GM19438 (cell line): ENCODE data around the gene SLC6A8.
"Not testable (repeated sequence)": the region's sequence is repeated elsewhere in the genome, so short reads cannot be mapped to it uniquely, and the experiment has no call there.

Experiments
- ATAC-seq: cut with Tn5 transposase; IDR thresholded peaks from one replicate; pipeline ENCODE4 v1.9.1; 2021; ENCODE audit warnings: low read depth; ENCODE audit not compliant: unreplicated experiment

SLC6A8 gene

DNA sequence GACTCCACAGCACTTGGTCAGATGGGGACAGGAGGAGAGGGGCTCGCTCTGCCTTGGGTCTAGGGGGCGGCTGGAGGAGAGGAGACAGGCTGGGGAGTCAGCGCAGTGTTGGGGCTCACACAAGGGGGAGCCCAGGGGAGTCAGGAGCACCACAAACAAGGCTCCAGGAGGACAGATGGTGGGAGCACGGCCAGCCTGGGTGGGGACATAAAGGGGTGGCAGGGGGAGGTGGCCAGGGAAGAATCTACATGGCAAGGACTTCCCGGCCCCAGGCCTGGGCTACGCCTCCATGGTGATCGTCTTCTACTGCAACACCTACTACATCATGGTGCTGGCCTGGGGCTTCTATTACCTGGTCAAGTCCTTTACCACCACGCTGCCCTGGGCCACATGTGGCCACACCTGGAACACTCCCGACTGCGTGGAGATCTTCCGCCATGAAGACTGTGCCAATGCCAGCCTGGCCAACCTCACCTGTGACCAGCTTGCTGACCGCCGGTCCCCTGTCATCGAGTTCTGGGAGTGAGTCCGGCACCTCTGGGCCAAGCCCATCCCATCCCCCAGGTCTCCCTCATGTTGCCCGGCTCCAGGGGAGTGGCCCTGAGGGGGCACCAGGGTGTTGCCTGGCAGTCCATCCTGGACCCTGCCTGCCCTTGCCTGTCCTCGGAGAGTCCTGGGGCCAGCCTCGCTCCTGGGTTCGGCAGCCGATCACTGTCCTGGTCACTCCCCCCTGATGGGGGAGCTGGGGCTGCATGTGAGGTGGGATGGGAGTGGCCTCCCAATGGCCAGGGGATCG, 3.5 kb downstream of the SLC6A8 start:
- ATAC-seq, result not testable (repeated sequence)

DNA sequence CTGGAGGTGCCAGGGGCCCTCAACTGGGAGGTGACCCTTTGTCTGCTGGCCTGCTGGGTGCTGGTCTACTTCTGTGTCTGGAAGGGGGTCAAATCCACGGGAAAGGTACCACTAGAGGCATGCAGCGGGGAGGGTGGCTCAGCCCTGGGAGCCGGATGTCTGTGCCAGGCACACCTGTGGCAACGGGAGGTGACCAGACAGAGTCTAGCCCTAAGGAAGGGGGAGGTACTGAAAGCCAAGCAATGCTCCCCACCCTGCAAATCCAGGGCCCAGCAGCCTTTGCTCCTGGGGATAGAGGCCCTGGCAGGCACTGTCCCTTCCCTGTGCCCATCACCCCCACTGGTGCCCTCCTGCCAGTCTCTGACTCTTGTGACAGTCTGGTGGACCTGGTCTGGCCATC, 4.3 kb downstream of the SLC6A8 start:
- ATAC-seq, result no peak

DNA sequence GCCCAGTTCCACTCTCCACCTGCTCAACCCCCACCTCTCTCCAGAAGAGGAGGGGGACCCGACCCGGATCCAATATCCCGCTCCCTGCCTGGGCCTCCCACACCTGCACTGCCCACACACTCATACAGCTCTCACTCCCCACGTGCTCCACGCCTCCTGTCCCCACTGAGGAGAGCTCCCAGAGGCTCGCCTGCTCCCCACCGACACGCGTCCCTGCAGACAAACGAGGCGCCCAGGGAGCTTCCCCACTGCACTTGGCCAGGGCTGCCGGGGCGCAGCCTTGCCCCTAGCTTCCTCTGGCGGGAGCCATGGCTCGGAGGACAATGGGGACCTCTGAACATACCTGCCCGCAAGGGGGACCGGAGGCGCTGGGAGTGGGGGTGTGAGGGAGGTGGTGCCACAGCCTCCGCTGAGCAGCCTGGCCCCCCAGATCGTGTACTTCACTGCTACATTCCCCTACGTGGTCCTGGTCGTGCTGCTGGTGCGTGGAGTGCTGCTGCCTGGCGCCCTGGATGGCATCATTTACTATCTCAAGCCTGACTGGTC, 5.0 kb downstream of the SLC6A8 start:
- no peak for ATAC-seq

DNA sequence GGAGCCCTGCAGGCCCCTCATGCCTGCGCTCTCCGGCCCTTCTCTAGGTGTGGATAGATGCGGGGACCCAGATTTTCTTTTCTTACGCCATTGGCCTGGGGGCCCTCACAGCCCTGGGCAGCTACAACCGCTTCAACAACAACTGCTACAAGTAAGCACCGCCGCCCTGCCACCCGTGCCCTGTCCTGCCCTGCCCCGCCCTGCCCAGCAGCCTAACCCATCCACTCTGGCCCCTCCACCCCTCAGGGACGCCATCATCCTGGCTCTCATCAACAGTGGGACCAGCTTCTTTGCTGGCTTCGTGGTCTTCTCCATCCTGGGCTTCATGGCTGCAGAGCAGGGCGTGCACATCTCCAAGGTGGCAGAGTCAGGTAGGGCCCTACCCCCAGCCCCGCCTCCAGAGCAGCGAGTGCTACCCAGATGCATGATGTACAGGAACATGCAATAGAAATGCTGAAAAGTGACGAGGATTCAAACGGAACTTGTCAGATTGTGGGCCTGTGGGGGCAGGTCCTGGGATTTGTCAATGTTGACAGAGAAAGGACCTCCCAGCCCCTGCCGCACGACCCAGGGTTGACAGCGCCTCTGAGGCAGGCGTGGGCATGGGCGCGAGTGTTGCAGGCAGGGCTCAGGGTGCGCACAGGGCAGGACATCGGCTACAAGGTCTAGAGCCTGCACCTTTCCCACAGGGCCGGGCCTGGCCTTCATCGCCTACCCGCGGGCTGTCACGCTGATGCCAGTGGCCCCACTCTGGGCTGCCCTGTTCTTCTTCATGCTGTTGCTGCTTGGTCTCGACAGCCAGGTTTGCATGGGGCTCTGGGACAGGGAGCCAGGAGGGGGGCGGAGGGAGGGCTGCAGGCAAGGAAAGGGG, 5.7 kb downstream of the SLC6A8 start:
- ATAC-seq, result no peak

DNA sequence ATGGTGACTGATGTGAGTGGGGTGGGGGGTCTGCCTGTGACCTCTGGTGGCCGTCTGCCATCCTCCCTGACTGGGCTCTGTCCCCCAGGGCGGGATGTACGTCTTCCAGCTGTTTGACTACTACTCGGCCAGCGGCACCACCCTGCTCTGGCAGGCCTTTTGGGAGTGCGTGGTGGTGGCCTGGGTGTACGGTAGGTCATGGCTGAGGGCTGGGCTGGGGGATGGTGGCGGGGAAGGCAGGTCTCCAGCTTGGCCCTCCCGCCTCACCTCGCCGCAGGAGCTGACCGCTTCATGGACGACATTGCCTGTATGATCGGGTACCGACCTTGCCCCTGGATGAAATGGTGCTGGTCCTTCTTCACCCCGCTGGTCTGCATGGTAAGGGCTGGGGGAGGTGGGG, 6.5 kb downstream of the SLC6A8 start:
- not testable (repeated sequence) for ATAC-seq

DNA sequence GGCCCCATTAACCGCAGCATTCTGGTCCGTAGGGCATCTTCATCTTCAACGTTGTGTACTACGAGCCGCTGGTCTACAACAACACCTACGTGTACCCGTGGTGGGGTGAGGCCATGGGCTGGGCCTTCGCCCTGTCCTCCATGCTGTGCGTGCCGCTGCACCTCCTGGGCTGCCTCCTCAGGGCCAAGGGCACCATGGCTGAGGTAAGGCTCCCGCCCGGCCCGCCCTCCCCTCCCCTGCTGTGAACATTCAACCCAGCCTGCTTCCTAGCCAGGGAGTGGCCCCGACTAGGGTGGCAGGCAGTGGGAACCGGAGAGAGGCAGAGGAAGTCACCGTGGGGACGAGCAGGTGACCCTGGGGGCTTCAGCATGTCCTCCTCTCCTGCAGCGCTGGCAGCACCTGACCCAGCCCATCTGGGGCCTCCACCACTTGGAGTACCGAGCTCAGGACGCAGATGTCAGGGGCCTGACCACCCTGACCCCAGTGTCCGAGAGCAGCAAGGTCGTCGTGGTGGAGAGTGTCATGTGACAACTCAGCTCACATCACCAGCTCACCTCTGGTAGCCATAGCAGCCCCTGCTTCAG, 7.1 kb downstream of the SLC6A8 start:
- no peak for ATAC-seq

DNA sequence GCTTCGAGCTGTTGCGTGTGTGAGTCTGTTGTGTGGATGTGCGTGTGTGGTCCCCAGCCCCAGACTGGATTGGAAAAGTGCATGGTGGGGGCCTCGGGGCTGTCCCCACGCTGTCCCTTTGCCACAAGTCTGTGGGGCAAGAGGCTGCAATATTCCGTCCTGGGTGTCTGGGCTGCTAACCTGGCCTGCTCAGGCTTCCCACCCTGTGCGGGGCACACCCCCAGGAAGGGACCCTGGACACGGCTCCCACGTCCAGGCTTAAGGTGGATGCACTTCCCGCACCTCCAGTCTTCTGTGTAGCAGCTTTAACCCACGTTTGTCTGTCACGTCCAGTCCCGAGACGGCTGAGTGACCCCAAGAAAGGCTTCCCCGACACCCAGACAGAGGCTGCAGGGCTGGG, 8.4 kb downstream of the SLC6A8 start:
- no peak for ATAC-seq

DNA sequence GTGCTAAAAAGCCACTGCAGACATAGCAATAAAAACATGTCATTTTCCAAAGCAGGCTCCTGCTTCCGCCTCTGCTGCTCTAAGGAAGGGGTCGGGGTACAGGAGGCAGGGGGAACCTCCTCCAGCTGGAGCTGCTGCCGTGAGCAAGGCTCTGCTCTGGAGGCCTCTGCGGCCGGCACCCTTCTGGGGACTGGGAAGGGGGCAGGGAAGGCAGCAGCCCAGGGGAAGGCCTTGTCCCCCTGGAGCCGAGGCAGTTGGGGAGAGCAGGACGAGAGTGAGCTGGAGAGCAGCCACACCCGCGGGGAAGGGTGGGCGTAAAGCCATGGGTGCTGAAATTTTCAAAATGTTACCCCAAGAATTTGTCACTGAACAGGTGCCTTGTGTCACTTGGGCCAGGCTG, 8.8 kb downstream of the SLC6A8 start:
- ATAC-seq, result not testable (repeated sequence)

DNA sequence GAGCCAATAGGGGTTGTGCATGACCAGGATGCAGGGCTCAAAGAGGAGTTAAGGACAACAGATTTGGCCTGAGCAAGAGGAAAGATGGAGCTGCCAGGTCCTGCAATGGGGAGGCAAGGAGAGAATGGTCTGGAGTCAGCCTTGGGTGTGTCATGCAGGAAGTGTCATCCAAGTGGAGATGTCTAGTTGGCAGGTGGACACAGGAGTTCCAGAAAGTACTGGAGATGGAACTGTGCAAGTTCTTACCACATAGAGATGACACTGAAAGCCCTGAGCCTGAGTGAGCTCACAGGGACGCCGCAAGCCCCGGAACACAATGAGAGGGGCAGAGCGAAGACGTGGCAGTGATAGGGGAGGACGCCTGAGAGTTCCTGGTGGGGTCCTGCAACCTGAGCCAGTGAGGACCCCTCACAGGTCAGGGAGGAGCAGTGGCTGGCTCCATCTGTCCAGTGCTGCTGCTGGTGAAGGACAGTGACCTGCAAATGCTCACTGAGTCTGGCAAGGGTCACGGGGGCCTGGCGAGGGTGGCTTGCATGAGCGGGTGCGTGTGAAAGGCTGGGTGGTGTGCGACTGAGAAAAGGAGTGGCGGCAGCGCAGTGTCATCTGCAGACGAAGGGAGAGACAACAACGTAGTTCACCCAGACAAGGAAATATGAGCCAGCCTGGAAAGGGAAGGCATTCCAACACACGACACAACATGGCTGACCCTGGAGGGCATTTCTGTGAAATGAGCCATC, 9.4 kb downstream of the SLC6A8 start:
- ATAC-seq, result not testable (repeated sequence)

DNA sequence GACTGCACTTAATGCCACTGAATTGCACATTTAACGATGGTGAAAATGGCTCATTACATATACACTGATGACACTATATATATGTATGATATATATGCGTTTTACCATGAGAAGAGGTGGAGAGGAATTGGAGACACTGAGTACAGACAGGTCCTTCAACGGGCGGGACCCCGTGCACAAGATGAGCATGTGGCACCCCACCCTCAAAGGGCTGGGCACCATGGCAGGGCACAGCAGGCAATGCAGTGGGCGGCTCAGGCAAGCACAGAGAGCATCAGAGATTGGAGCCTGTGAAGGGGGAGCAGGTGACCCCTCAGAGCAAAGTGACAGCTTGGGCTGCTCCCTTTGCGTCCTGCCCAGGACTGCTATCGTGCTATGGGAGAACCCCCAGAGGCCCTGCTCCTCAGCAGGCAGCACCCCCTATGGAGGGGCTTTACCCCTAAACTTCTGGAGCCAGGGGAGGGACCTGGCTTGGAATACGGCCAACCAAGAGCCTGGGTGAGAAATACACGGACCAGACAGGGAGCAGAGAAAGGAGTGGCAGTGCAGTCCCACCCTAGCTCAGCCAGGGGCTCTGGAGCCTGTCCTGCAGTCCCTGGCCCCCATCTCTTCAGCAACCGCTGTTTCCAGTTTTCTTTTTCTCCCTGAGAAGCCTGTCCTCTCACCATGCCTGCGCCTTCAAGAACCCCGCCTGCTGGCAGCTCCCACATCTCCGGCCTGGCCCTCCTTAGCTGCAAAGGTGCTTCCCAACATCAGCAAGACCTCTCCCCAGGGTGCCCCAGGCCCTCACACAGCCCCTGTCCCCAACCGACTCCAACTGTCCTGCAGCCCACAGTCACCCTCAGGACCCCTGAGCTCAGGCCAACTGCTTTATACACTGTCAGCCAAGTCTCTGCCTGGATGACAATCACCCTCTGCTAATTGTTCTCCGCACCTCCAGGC, 10.5 kb downstream of the SLC6A8 start:
- no peak for ATAC-seq

DNA sequence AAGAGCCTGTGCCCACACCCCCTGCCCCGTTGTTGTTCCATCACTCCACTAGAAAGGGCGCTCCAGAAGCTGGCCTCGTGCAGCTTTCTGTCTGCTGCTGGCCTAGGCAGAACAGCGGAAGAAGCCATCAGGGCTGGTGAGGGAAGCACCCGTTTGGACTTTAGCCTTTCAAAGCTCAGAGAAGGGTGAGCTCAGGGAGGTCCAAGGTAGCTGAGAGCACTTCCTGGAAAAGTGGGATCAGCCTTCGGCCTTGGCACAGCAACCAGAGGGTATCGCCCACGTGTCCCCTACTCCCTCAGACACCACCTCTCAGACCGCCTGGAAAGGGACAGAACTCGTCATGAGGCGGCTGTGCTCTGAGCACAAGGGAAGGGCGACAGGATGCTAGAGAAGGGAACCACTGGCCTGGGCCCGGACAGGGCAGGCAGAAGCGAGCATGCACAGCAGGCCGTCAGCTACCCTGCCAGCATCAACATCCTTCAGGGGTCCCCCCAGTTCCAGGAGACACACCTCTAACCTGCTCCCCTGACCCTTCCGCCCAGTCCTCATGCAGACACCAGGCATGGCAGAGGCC, 11.6 kb downstream of the SLC6A8 start:
- ATAC-seq, result not testable (repeated sequence)

DNA sequence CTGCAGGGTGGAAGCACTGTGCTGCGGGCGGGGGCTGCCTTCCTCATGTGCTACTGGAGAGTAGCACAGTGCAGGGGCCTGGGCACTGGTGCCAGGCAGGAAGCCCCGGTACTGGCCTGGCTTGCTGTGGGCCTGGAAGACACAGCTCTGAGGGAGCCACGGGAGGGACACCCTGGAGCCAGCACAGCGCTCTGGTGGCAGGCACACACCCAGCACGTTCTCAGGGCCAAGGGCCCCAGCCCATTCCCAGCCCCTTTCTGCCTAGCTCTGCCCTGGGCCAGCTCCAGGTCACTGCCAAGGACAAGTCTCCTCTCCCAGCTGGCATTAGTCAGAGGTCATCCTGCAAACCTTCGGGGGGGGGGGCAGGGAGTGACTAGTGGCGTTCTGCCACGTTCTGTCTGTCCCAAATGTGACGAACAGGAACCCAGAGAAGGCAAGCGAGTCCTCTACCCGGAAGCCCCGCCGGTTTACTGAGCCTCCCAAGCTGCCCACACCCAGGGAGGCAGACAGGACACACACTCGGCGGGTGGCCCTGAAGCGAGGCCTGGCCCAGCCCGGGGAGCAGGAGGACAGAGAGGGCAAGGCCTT, 12.2 kb downstream of the SLC6A8 start:
- not testable (repeated sequence) for ATAC-seq

DNA sequence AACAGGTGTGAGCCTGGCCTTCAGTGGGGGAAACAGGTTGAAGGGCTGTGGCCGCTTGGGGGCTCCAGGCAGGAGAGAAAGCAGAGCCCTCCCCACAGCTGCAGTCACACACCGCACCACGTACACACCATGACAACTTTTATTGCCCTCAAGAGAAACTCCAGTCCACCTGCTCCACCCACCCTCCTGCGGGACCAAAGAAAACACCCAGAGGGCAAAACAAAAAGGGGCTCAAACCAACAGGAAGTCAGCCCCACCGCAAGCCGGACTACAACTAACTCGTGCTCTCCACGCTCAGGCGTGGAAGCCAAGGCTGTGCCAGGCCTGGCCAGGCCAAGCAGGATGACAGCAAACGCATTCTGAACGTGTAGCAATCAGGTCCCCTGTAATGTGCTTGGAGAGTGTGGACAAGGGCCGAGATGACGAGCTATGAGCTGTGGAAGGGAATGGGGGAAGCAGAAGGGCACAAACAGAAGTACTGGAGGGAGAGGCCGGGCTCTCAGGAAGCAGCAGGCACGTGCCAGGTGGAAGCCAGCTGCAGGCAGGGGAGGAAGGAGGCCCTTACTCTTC, 12.7 kb downstream of the SLC6A8 start:
- no peak for ATAC-seq

DNA sequence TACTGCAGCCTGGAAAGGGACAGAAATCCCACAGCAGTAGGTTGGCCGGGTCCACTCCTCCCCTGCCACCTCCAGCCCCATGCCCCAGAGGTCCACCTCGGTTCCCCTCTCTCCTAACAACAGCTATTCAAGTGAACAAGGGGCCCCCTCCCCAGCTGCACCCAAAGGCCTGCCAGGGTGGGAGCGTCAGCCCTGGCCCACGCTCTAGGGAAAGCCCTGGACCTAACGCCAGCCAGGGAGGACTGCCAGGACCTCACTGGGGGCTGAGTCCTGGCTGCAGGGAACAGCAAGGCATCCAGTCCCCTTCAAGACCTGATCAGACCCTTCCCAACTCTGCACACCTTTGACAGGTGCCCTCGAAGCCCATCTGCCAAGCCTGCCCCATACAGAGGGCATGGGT, 13.2 kb downstream of the SLC6A8 start:
- ATAC-seq, result no peak

DNA sequence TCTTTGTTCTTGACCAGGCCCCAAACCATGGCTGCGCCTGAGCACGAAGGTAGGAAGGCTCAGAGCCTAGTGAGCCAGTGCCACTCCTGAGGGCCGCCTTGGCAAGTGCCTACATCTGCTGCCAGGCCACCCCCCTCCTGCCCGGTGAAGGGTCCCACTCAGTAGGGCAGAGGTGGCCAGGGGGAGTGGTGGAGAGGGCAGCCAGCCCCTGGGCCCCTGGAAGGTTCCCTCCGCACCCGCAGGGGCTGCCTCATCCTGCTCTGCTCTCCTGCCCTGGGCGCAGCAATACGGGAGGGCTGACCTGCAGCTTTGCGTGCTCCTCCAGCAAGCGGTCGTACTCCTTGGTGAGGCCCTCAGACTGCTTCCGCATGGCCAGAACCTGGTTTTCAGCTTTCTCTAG, 14.0 kb downstream of the SLC6A8 start:
- ATAC-seq, result no peak

DNA sequence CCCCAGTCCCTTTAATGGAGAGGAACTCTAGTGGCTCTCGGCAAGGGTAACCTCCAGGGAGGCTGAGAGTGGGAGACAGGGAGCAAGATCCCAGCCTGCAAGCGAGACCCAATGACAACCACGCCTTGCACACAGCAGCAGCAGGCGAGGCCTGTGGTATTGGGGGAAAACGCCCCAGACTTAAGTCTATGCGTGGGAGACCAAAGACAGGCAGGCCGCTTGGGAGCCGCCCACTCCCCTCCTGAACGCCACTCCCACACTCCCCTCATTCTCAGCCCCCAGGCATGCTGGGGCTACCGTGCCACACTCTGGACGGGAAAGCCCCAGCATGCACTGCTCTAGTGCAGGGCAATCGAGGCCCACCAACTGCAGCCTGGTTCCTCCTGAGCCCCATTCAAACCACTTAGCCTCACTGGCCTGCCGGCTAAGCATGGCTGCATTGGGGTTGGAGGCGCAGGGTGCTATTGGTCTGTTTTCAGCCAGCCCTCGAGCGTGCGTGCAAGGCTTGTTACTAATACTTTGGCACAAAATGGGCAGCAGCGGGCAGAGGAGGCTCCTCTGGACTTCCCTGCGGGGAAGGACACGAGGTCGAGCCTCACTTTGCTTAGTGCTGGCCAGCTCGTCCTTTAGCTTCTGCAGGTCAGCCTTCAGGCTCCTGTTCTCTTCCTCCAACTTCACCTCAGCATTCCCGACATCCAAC, 14.8 kb downstream of the SLC6A8 start:
- no peak for ATAC-seq

DNA sequence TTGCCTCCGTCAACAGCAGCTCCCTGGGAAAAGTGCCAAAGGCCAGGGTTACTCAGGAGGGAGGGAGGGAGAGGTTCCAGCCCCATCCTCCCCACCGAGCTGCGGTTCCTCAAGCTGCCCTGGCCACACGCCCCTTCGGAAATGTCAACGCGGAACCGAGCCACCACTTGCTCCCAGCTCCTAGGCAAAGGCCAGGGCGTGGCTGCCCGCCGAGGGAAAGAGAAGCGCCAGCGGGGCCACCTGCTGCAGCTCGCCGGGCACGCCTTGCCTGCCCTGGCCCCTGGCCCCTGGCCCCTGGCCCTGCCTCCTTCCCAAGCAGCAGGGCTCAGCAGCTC, 15.3 kb downstream of the SLC6A8 start:
- no peak for ATAC-seq

DNA sequence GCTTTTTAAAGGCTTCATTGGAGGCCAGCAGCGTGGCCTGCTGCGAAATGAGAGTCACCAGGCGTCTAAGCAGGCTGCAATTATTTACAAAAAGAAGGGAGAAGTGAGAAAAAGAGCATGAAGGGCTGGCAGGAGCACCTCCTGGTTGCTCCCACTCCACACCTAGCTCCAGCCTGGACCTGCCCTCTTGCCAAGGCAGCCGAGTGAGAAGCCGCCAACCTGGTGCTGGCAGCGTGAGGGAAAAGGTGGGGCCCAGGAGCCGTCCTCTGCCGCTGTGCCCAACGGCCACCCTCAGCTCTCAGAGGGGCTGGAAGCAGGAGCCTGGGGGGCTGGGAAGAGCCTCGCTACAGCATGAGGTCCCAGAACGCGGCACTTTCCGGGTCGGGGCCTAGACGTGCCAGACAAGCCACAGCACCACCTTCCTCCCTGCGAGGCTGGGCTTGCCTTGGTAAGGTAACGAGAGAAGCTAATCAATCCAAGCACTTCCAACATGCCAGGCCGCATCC, 16.3 kb downstream of the SLC6A8 start:
- no peak for ATAC-seq
